Panc1 (cell line): ENCODE measurements around the gene RELL1.

Experiments used
- CTCF ChIP-seq: fragments of 450-650 bp; IDR thresholded peaks from 2 replicates; pipeline ENCODE4 v1.5.1; 2017; ENCODE audit warnings: mild to moderate bottlenecking
- POLR2AphosphoS5 ChIP-seq: IDR thresholded peaks from 2 replicates; pipeline ENCODE4 v1.6.1; 2012; ENCODE audit warnings: mild to moderate bottlenecking, low read depth, low read length, moderate library complexity
- SIN3A ChIP-seq: IDR thresholded peaks from 2 replicates; pipeline ENCODE4 v1.6.1; 2012; ENCODE audit warnings: low read depth, mild to moderate bottlenecking, low read length, moderate library complexity, borderline replicate concordance; ENCODE audit not compliant: insufficient read depth
- TF ChIP-seq, protein P1 (sequence below), 2 experiments: IDR thresholded peaks; 2 replicates each; pipeline ENCODE4 v1.6.1; 2011 to 2012; ENCODE audit warnings: low read depth in 2 of 2, control low read depth in 1 of 2, low read length in 1 of 2, mild to moderate bottlenecking in 1 of 2, moderate library complexity in 1 of 2; ENCODE audit not compliant: insufficient read depth in 1 of 2

DNA sequence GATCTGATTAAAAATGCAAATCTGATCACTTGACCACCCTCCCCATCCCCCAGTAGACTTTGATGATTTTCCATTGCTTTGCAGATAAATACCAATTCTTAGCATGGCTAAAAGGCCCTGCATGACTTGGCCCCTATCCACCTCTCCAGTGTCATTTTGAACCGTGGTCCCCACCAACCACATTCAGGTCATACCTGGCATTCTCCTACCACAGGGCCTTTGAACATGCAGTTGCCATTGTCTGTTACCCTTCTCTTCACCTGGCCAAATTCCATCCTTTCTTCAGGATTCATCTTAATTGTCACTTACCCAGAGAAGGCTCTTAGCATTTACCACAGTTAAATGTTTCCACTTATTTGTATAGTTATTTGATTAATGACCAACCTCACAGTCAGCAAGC lies 36.9 kb upstream of the RELL1 start:
- no peak for TF ChIP-seq POLR2AphosphoS5
- TF ChIP-seq, protein P1, sequence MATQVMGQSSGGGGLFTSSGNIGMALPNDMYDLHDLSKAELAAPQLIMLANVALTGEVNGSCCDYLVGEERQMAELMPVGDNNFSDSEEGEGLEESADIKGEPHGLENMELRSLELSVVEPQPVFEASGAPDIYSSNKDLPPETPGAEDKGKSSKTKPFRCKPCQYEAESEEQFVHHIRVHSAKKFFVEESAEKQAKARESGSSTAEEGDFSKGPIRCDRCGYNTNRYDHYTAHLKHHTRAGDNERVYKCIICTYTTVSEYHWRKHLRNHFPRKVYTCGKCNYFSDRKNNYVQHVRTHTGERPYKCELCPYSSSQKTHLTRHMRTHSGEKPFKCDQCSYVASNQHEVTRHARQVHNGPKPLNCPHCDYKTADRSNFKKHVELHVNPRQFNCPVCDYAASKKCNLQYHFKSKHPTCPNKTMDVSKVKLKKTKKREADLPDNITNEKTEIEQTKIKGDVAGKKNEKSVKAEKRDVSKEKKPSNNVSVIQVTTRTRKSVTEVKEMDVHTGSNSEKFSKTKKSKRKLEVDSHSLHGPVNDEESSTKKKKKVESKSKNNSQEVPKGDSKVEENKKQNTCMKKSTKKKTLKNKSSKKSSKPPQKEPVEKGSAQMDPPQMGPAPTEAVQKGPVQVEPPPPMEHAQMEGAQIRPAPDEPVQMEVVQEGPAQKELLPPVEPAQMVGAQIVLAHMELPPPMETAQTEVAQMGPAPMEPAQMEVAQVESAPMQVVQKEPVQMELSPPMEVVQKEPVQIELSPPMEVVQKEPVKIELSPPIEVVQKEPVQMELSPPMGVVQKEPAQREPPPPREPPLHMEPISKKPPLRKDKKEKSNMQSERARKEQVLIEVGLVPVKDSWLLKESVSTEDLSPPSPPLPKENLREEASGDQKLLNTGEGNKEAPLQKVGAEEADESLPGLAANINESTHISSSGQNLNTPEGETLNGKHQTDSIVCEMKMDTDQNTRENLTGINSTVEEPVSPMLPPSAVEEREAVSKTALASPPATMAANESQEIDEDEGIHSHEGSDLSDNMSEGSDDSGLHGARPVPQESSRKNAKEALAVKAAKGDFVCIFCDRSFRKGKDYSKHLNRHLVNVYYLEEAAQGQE (IDR thresholded peaks at IDR 0.05; ENCODE audit: insufficient read depth in 1 of 2, low read depth in 2 of 2, low read length in 1 of 2) = no peak
- no peak for TF ChIP-seq CTCF
- TF ChIP-seq SIN3A = no peak
